MCF 10A (cell line): ENCODE measurements around the gene PARD3. TPM values are rescaled to one million over a fixed set of nuclear protein-coding genes. Genes with fewer than 3 reads are reported as not detected.

ENCODE experiments used
- BruUV-seq: library from RNA; stranded (reverse); fragments of 400-500 nt; replicated peaks from 2 replicates; lab custom pipeline; 2021; lab: Mats Ljungman, UMichigan
- CTCF ChIA-PET: fragments of 300-600 bp; sonication (Branson Sonifier 250); formaldehyde crosslinking; extraction: SDS; loops from one replicate; lab custom pipeline; 2021; ENCODE audit warnings: antibody characterized with exemption, inconsistent platforms; lab: Yijun Ruan, JAX
- POLR2A ChIA-PET: fragments of 300-600, 350-650 bp; sonication (Branson Sonifier 250); formaldehyde crosslinking; extraction: SDS; loops from one replicate; lab custom pipeline; 2020; ENCODE audit warnings: antibody characterized with exemption, inconsistent platforms; lab: Yijun Ruan, JAX
- DNase-seq: peaks from one replicate; pipeline ENCODE4 v3.0.0-alpha.2; 2018; ENCODE audit not compliant: unreplicated experiment
- H3K27ac Mint-ChIP-seq: one replicate; pipeline ENCODE4 v1.8.0; 2022; ENCODE audit warnings: mild to moderate bottlenecking, low read depth, mixed read lengths; ENCODE audit not compliant: unreplicated experiment
- H3K27me3 Mint-ChIP-seq: one replicate; pipeline ENCODE4 v1.8.0; 2022; ENCODE audit warnings: mixed read lengths; ENCODE audit not compliant: insufficient read depth, unreplicated experiment
- H3K36me3 Mint-ChIP-seq: one replicate; pipeline ENCODE4 v1.8.0; 2022; ENCODE audit warnings: mild to moderate bottlenecking, moderate library complexity, mixed read lengths; ENCODE audit not compliant: insufficient read depth, unreplicated experiment
- H3K4me1 Mint-ChIP-seq: one replicate; pipeline ENCODE4 v1.8.0; 2022; ENCODE audit warnings: mixed read lengths; ENCODE audit not compliant: insufficient read depth, unreplicated experiment
- H3K4me3 Mint-ChIP-seq: one replicate; pipeline ENCODE4 v1.8.0; 2022; ENCODE audit warnings: mild to moderate bottlenecking, moderate library complexity, mixed read lengths; ENCODE audit not compliant: unreplicated experiment
- H3K9me3 Mint-ChIP-seq: one replicate; pipeline ENCODE4 v1.8.0; 2022; ENCODE audit warnings: mixed read lengths; ENCODE audit not compliant: unreplicated experiment
- CTCF ChIP-seq: fragments of 200-600 bp; IDR thresholded peaks from one replicate; pipeline ENCODE4 v1.8.0; 2022; ENCODE audit warnings: antibody characterized with exemption, mild to moderate bottlenecking; ENCODE audit not compliant: unreplicated experiment
- intact Hi-C: fragments of 100-400 bp; cut with micrococcal nuclease; formaldehyde crosslinking; loops from 2 replicates; pipeline ENCODE4 v1.14.1; 2022
- total RNA-seq: library from RNA; stranded (reverse); gene quantifications from 2 replicates; pipeline ENCODE4 v1.2.3, GENCODE V29; 2022

Gene PARD3
- total RNA-seq, 1 experiment from 2014 or later: 70.0 TPM

GRCh38 chr10:34766266-34766600 lies 48.9 kb downstream of the PARD3 start:
- H3K4me3 Mint-ChIP-seq: no peak overlapping the region
- H3K36me3 Mint-ChIP-seq: peaks cover 5% of the 10 kb centered on the region
- peaks cover 69% of the 10 kb centered on the region for H3K4me1 Mint-ChIP-seq
- H3K27me3 Mint-ChIP-seq: no peaks in the 10 kb centered on the region
- peak overlapping the region; percentile 59 for H3K27ac Mint-ChIP-seq
- no peak for TF ChIP-seq CTCF
- ChIA-PET POLR2A (interaction anchor here (0.8 to 1.4 kb wide), 3 partner anchors 12 to 1704 kb away, joined by 3 to 4 read pairs (median 3); no protein-coding TSS in a partner anchor), CTCF (interaction anchor here (0.6 to 0.9 kb wide), 2 partner anchors 43 to 261 kb away, joined by 3 read pairs; no protein-coding TSS in a partner anchor)
- intact Hi-C loops: no loop called here
- no peak for DNase-seq
- H3K9me3 Mint-ChIP-seq: no peaks in the 10 kb centered on the region
- no TSS peak for BruUV-seq

GRCh38 chr10:34764472-34764946 lies 50.6 kb downstream of the PARD3 start:
- peaks cover 16% of the 10 kb centered on the region for H3K36me3 Mint-ChIP-seq
- no peak for DNase-seq
- peaks cover 58% of the 10 kb centered on the region for H3K4me1 Mint-ChIP-seq
- no peaks in the 10 kb centered on the region for H3K9me3 Mint-ChIP-seq
- CTCF ChIA-PET: interaction anchor here (0.6 to 0.7 kb wide), 2 partner anchors 97 to 264 kb away, joined by 3 read pairs; no protein-coding TSS in a partner anchor
- BruUV-seq: no TSS peak
- TF ChIP-seq CTCF: no peak
- no peaks in the 10 kb centered on the region for H3K27me3 Mint-ChIP-seq
- no peak overlapping the region for H3K27ac Mint-ChIP-seq
- intact Hi-C loops: no loop called here
- no peak overlapping the region for H3K4me3 Mint-ChIP-seq
- POLR2A ChIA-PET: interaction anchor here (0.9 to 1.0 kb wide), 2 partner anchors 43 to 95 kb away, joined by 3 read pairs; no protein-coding TSS in a partner anchor

- no peaks in the 10 kb centered on the region for H3K9me3 Mint-ChIP-seq
- BruUV-seq: no TSS peak
- intact Hi-C loops: no loop called here
- CTCF ChIA-PET: interaction anchor here (0.6 to 1.3 kb wide), 4 partner anchors 37 to 235 kb away, joined by 3 read pairs; no protein-coding TSS in a partner anchor
- H3K4me3 Mint-ChIP-seq: no peak overlapping the region
- H3K27me3 Mint-ChIP-seq: no peaks in the 10 kb centered on the region
- no peak for DNase-seq
- H3K4me1 Mint-ChIP-seq: peaks cover 51% of the 10 kb centered on the region
- POLR2A ChIA-PET: interaction anchor here (0.7 kb wide), 1 partner anchor 1825 kb away, joined by 3 read pairs; no protein-coding TSS in a partner anchor
- no peak overlapping the region for H3K27ac Mint-ChIP-seq
- no peak for TF ChIP-seq CTCF
- peaks cover 16% of the 10 kb centered on the region for H3K36me3 Mint-ChIP-seq
Observed at GRCh38 chr10:34762603-34763299, 52.3 kb downstream of the PARD3 start.

- Mint-ChIP-seq H3K4me3 (no peak overlapping the region), H3K36me3 (peaks cover 16% of the 10 kb centered on the region), H3K4me1 (peaks cover 55% of the 10 kb centered on the region), H3K9me3 (no peaks in the 10 kb centered on the region), H3K27me3 (no peaks in the 10 kb centered on the region), H3K27ac (peak overlapping the region; percentile 79)
- no TSS peak for BruUV-seq
- POLR2A ChIA-PET: interaction anchor here (0.6 to 0.7 kb wide), 2 partner anchors 15 to 1824 kb away, joined by 3 read pairs; no protein-coding TSS in a partner anchor
- intact Hi-C loops: no loop called here
- no peak for TF ChIP-seq CTCF
- DNase-seq: no peak
- CTCF ChIA-PET: interaction anchor here (0.6 to 1.2 kb wide), 3 partner anchors 37 to 235 kb away, joined by 3 read pairs; no protein-coding TSS in a partner anchor
Observed at GRCh38 chr10:34762156-34762555, 52.9 kb downstream of the PARD3 start.
